ENCODE data around the gene TNNI2.

TNNI2 gene

DNA sequence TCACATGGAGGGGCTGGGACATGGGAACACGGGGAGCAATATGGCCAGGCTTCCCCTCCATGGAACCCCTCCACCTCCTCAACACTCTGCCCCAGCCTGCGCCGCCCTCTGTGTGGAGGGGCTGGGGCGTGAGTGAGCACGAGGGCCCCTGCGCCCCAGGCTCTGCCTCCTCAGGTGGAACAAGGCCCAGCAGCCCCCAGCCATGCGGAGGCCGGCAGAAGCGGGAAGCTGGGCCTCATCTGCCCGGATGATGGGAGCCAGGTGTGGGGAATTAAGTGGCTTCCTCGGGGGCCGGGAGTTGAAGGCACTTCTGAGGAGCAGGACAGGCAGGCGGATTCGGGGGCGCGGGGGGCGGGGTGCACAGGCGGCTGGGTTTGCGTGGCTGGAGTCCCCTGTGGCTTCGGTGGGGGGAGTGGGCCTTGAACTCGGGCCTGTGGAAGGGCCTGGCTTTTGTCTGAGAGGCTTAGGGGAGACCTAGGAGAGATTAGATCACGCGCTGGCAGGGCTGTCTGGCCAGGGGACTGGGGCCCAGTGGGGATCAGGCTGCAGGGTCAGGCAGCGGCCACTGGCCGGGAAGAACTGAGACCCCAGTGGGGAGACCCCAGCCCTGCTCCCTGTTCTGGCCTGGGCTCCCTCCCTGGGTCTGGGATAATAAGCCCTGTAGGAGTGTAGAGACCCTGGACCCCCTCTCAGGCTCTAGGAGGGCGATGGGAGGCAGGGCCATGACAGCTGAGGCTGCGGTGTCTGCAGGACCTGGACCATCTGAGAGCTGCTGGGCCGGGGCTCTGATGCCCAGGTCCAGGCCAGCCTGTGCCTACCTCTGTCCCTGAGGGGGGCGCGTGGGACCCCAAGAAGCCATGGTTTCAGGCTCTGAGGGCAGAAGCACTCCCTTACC lies 39.6 kb downstream of the TNNI2 start (continued):
- TF ChIP-seq, protein P1, sequence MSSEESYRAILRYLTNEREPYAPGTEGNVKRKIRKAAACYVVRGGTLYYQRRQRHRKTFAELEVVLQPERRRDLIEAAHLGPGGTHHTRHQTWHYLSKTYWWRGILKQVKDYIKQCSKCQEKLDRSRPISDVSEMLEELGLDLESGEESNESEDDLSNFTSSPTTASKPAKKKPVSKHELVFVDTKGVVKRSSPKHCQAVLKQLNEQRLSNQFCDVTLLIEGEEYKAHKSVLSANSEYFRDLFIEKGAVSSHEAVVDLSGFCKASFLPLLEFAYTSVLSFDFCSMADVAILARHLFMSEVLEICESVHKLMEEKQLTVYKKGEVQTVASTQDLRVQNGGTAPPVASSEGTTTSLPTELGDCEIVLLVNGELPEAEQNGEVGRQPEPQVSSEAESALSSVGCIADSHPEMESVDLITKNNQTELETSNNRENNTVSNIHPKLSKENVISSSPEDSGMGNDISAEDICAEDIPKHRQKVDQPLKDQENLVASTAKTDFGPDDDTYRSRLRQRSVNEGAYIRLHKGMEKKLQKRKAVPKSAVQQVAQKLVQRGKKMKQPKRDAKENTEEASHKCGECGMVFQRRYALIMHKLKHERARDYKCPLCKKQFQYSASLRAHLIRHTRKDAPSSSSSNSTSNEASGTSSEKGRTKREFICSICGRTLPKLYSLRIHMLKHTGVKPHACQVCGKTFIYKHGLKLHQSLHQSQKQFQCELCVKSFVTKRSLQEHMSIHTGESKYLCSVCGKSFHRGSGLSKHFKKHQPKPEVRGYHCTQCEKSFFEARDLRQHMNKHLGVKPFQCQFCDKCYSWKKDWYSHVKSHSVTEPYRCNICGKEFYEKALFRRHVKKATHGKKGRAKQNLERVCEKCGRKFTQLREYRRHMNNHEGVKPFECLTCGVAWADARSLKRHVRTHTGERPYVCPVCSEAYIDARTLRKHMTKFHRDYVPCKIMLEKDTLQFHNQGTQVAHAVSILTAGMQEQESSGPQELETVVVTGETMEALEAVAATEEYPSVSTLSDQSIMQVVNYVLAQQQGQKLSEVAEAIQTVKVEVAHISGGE (tag by site-specific recombination; conservative IDR thresholded peaks at IDR 0.05; ENCODE audit: low read depth): no peak
- TF ChIP-seq SCRT1 (tag by site-specific recombination; IDR thresholded peaks at IDR 0.05; ENCODE audit: borderline replicate concordance) (no peak), ZNF391 (tag by site-specific recombination; IDR thresholded peaks at IDR 0.05; ENCODE audit: borderline replicate concordance, low read depth) (no peak), SCRT2 (tag by site-specific recombination; IDR thresholded peaks at IDR 0.05) (no peak), PBX3 (CRISPR knock-in tag; IDR thresholded peaks at IDR 0.05) (no peak)
- TF ChIP-seq, protein P2, sequence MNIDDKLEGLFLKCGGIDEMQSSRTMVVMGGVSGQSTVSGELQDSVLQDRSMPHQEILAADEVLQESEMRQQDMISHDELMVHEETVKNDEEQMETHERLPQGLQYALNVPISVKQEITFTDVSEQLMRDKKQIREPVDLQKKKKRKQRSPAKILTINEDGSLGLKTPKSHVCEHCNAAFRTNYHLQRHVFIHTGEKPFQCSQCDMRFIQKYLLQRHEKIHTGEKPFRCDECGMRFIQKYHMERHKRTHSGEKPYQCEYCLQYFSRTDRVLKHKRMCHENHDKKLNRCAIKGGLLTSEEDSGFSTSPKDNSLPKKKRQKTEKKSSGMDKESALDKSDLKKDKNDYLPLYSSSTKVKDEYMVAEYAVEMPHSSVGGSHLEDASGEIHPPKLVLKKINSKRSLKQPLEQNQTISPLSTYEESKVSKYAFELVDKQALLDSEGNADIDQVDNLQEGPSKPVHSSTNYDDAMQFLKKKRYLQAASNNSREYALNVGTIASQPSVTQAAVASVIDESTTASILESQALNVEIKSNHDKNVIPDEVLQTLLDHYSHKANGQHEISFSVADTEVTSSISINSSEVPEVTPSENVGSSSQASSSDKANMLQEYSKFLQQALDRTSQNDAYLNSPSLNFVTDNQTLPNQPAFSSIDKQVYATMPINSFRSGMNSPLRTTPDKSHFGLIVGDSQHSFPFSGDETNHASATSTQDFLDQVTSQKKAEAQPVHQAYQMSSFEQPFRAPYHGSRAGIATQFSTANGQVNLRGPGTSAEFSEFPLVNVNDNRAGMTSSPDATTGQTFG (tag by site-specific recombination; IDR thresholded peaks at IDR 0.05; ENCODE audit: borderline replicate concordance): no peak

DNA sequence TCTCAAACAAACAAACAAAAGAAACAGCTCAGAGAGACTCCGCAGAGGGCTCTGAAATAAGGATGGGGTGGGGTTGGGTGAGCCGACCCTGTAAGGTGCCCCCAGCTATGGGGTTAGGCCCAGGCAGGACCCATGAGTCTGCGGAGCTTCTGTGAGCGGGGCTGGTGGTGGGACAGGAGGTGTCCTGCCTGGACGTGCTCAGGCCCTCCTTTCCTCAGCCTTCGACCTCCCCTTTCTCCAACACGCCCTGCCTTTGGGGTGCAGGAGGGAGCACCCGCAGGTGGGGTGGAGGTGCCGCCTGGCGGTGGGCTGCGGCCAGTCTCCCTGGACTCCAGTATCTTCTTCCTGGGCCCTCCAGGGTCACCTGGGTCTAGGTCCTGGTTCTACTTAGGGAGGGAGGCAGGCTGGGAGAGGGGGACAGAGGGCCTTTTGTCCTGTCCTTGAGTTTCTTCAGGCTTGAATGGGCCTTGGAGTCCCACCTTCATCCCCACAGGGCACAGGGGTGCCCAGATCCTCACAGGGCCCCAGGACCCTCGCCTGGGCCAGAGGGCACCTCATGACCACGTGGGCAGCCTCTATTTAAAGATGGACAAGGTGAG lies 40.7 kb downstream of the TNNI2 start:
- no peak overlapping the region for H3K4me3 ChIP-seq (ENCODE audit: low read depth, low read length)

More for the DNA sequence above, 40.7 kb downstream of the TNNI2 start:
- ChIA-PET POLR2A (no interaction called here), CTCF (interaction anchor here (0.6 to 3.5 kb wide), 6 partner anchors 20 to 272 kb away, joined by 3 to 12 read pairs (median 3); no protein-coding TSS in a partner anchor)
- Histone ChIP-seq H3K4me1 (ENCODE audit: control insufficient read depth, insufficient read depth, low read length) (no peaks in the 10 kb centered on the region), H3K27ac (ENCODE audit: extremely low read depth, low read depth, low read length) (no peak overlapping the region), H3K9me3 (ENCODE audit: control insufficient read depth, insufficient read depth, low read depth, low read length) (no peaks in the 10 kb centered on the region), H3K36me3 (ENCODE audit: control insufficient read depth in 2 of 2, insufficient read depth in 1 of 2, low read length in 2 of 2) (no peaks in the 10 kb centered on the region)
- TF ChIP-seq ZNF174 (tag by site-specific recombination; IDR thresholded peaks at IDR 0.05) (no peak), ZSCAN23 (tag by site-specific recombination; IDR thresholded peaks at IDR 0.05) (no peak), ZBTB1 (tag by site-specific recombination; IDR thresholded peaks at IDR 0.05) (no peak), ZNF266 (tag by site-specific recombination; IDR thresholded peaks at IDR 0.05; ENCODE audit: low read depth) (no peak), ZNF561 (tag by site-specific recombination; IDR thresholded peaks at IDR 0.05; ENCODE audit: borderline replicate concordance) (no peak), ZNF529 (tag by site-specific recombination; IDR thresholded peaks at IDR 0.05; ENCODE audit: insufficient replicate concordance) (no peak), ZNF146 (tag by site-specific recombination; IDR thresholded peaks at IDR 0.05) (no peak), ZSCAN5A (tag by site-specific recombination; IDR thresholded peaks at IDR 0.05) (no peak), ZNF335 (tag by site-specific recombination; conservative IDR thresholded peaks at IDR 0.05) (no peak), GLI2 (tag by site-specific recombination; IDR thresholded peaks at IDR 0.05; ENCODE audit: borderline replicate concordance, low read depth) (no peak), ZNF701 (tag by site-specific recombination; IDR thresholded peaks at IDR 0.05) (no peak), ZNF16 (tag by site-specific recombination; IDR thresholded peaks at IDR 0.05; ENCODE audit: low read depth) (no peak), ZNF792 (tag by site-specific recombination; IDR thresholded peaks at IDR 0.05) (no peak)
- TF ChIP-seq, protein P3, sequence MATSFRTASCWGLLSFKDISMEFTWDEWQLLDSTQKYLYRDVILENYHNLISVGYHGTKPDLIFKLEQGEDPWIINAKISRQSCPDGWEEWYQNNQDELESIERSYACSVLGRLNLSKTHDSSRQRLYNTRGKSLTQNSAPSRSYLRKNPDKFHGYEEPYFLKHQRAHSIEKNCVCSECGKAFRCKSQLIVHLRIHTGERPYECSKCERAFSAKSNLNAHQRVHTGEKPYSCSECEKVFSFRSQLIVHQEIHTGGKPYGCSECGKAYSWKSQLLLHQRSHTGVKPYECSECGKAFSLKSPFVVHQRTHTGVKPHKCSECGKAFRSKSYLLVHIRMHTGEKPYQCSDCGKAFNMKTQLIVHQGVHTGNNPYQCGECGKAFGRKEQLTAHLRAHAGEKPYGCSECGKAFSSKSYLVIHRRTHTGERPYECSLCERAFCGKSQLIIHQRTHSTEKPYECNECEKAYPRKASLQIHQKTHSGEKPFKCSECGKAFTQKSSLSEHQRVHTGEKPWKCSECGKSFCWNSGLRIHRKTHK (tag by site-specific recombination; IDR thresholded peaks at IDR 0.05): no peak
- TF ChIP-seq, protein P2 (tag by site-specific recombination; IDR thresholded peaks at IDR 0.05; ENCODE audit: borderline replicate concordance): no peak

Data from HEK293 (cell line).